HepG2 (cell line): ENCODE data around the gene DHRS12. TPM values are rescaled to one million over a fixed set of nuclear protein-coding genes. Genes with fewer than 3 reads are reported as not detected.

Source experiments
- ATRX ChIP-seq: sonication (generic); formaldehyde crosslinking; IDR thresholded peaks from 2 replicates; pipeline ENCODE4 v1.4.0; 2020; ENCODE audit warnings: missing genetic modification reagents, borderline replicate concordance
- CBFB ChIP-seq: sonication (generic); formaldehyde crosslinking; IDR thresholded peaks from 2 replicates; pipeline ENCODE4 v1.4.0; 2020; ENCODE audit warnings: missing genetic modification reagents
- CENPX ChIP-seq: sonication (generic); formaldehyde crosslinking; IDR thresholded peaks from 2 replicates; pipeline ENCODE4 v1.9.0; 2021; ENCODE audit warnings: mild to moderate bottlenecking, missing genetic modification reagents, moderate library complexity
- ERF ChIP-seq: IDR thresholded peaks from 2 replicates; pipeline ENCODE4 v1.6.1; 2018; ENCODE audit warnings: missing biosample characterization, missing genetic modification reagents
- GATAD1 ChIP-seq: IDR thresholded peaks from 2 replicates; pipeline ENCODE4 v1.6.1; 2016; ENCODE audit warnings: missing genetic modification reagents, missing compliant biosample characterization
- HIVEP1 ChIP-seq: sonication (generic); formaldehyde crosslinking; IDR thresholded peaks from 2 replicates; pipeline ENCODE4 v1.4.0; 2020; ENCODE audit warnings: mild to moderate bottlenecking, missing genetic modification reagents
- HMG20A ChIP-seq: IDR thresholded peaks from 2 replicates; pipeline ENCODE4 v1.6.1; 2016; ENCODE audit warnings: borderline replicate concordance
- HNF4A ChIP-seq: sonication (generic); formaldehyde crosslinking; IDR thresholded peaks from 2 replicates; pipeline ENCODE4 v1.4.0; 2020; ENCODE audit warnings: missing genetic modification reagents
- JUN ChIP-seq: sonication (generic); formaldehyde crosslinking; IDR thresholded peaks from 2 replicates; pipeline ENCODE4 v1.4.0; 2020; ENCODE audit warnings: mild to moderate bottlenecking, missing genetic modification reagents
- KDM1A ChIP-seq: IDR thresholded peaks from 2 replicates; pipeline ENCODE4 v1.6.1; 2016; ENCODE audit warnings: missing compliant biosample characterization
- KLF13 ChIP-seq: sonication (generic); formaldehyde crosslinking; IDR thresholded peaks from 2 replicates; pipeline ENCODE4 v1.4.0; 2020; ENCODE audit warnings: mild to moderate bottlenecking, missing genetic modification reagents
- MAZ ChIP-seq, 2 experiments: sonication (generic) in 1 of 2; formaldehyde crosslinking in 1 of 2; IDR thresholded peaks; 2 replicates each; pipeline versions ENCODE4 v1.5.0 to v1.6.1; 2012 to 2020; ENCODE audit warnings: low read depth in 2 of 2, mild to moderate bottlenecking in 2 of 2, borderline replicate concordance in 1 of 2, improper control_type of control experiment in 1 of 2, low read length in 1 of 2, missing genetic modification reagents in 1 of 2, moderate library complexity in 1 of 2
- MBD4 ChIP-seq: IDR thresholded peaks from 2 replicates; pipeline ENCODE4 v1.6.1; 2012; ENCODE audit warnings: low read length, inconsistent platforms, borderline replicate concordance
- MED8 ChIP-seq: sonication (generic); formaldehyde crosslinking; IDR thresholded peaks from 2 replicates; pipeline ENCODE4 v1.8.1; 2023; ENCODE audit warnings: mild to moderate bottlenecking, missing genetic modification reagents; ENCODE audit not compliant: insufficient replicate concordance
- POGZ ChIP-seq: sonication (generic); formaldehyde crosslinking; IDR thresholded peaks from 2 replicates; pipeline ENCODE4 v1.4.0; 2020; ENCODE audit warnings: mild to moderate bottlenecking, missing genetic modification reagents
- SALL1 ChIP-seq: sonication (generic); formaldehyde crosslinking; IDR thresholded peaks from 2 replicates; pipeline ENCODE4 v1.8.0; 2022; ENCODE audit warnings: mild to moderate bottlenecking, missing genetic modification reagents
- STAG1 ChIP-seq: sonication (generic); formaldehyde crosslinking; IDR thresholded peaks from 2 replicates; pipeline ENCODE4 v1.4.0; 2020; ENCODE audit warnings: missing genetic modification reagents
- TBL1XR1 ChIP-seq: fragments of 150-350 bp; IDR thresholded peaks from 2 replicates; pipeline ENCODE4 v1.6.1; 2014; ENCODE audit warnings: borderline replicate concordance, low read length; ENCODE audit not compliant: partially characterized antibody
- TEAD3 ChIP-seq: optimal IDR thresholded peaks from 2 replicates; pipeline ENCODE3; 2016; ENCODE audit warnings: borderline replicate concordance
- ZFY ChIP-seq: sonication (generic); formaldehyde crosslinking; IDR thresholded peaks from 2 replicates; pipeline ENCODE4 v1.4.0; 2020; ENCODE audit warnings: missing genetic modification reagents
- ZNF543 ChIP-seq: sonication (generic); formaldehyde crosslinking; IDR thresholded peaks from 2 replicates; pipeline ENCODE4 v1.4.0; 2020; ENCODE audit warnings: mild to moderate bottlenecking, missing genetic modification reagents
- ZNF550 ChIP-seq: sonication (generic); formaldehyde crosslinking; IDR thresholded peaks from 2 replicates; pipeline ENCODE4 v1.4.0; 2020; ENCODE audit warnings: mild to moderate bottlenecking, missing genetic modification reagents, borderline replicate concordance
- ZNF562 ChIP-seq: sonication (generic); formaldehyde crosslinking; IDR thresholded peaks from 2 replicates; pipeline ENCODE4 v1.8.0; 2022; ENCODE audit warnings: missing genetic modification reagents, borderline replicate concordance
- ZNF598 ChIP-seq: sonication (generic); formaldehyde crosslinking; IDR thresholded peaks from 2 replicates; pipeline ENCODE4 v1.5.1; 2020; ENCODE audit warnings: mild to moderate bottlenecking, missing genetic modification reagents, borderline replicate concordance
- polyA plus RNA-seq, 8 experiments: library from polyadenylated mRNA; depleted of rRNA in 3 of 8; stranded (reverse) in 7 of 8; unstranded in 1 of 8; fragments of >200 nt; fragmentation: Illumina TruSeq in 4 of 8; extraction: Trizol in 4 of 8; gene quantifications; 2 replicates each; pipeline versions ENCODE4 v1.2.1 to v1.2.3, GENCODE V29; 2011 to 2016; ENCODE audit warnings: low read depth in 4 of 8, missing spikeins in 1 of 8, mixed read lengths in 1 of 8; ENCODE audit not compliant: insufficient read depth in 1 of 8
- total RNA-seq, 5 experiments: library from RNA; depleted of rRNA; stranded (reverse); fragments of >200 nt; fragmentation: Illumina TruSeq; extraction: Trizol; gene quantifications; 2 replicates each; pipeline ENCODE4 v1.2.3, GENCODE V29; 2016; ENCODE audit warnings: low read depth in 1 of 5
- TF ChIP-seq, protein P1 (sequence below): sonication (generic); formaldehyde crosslinking; IDR thresholded peaks from 2 replicates; pipeline ENCODE4 v1.4.0; 2020; ENCODE audit warnings: missing genetic modification reagents
- TF ChIP-seq, protein P2 (sequence below): sonication (generic); formaldehyde crosslinking; IDR thresholded peaks from 2 replicates; pipeline ENCODE4 v1.4.0; 2020; ENCODE audit warnings: low read depth, mild to moderate bottlenecking, missing genetic modification reagents
- TF ChIP-seq, protein P3 (sequence below): sonication (generic); formaldehyde crosslinking; IDR thresholded peaks from 2 replicates; pipeline ENCODE4 v1.5.1; 2020; ENCODE audit warnings: mild to moderate bottlenecking, missing genetic modification reagents, borderline replicate concordance

DHRS12 gene
- total and polyA plus RNA-seq, 2 of the 13 experiments (the other 11 are each of a cell fraction or from before 2014, with no cell fraction given): 7.2 to 8.4 TPM

DNA sequence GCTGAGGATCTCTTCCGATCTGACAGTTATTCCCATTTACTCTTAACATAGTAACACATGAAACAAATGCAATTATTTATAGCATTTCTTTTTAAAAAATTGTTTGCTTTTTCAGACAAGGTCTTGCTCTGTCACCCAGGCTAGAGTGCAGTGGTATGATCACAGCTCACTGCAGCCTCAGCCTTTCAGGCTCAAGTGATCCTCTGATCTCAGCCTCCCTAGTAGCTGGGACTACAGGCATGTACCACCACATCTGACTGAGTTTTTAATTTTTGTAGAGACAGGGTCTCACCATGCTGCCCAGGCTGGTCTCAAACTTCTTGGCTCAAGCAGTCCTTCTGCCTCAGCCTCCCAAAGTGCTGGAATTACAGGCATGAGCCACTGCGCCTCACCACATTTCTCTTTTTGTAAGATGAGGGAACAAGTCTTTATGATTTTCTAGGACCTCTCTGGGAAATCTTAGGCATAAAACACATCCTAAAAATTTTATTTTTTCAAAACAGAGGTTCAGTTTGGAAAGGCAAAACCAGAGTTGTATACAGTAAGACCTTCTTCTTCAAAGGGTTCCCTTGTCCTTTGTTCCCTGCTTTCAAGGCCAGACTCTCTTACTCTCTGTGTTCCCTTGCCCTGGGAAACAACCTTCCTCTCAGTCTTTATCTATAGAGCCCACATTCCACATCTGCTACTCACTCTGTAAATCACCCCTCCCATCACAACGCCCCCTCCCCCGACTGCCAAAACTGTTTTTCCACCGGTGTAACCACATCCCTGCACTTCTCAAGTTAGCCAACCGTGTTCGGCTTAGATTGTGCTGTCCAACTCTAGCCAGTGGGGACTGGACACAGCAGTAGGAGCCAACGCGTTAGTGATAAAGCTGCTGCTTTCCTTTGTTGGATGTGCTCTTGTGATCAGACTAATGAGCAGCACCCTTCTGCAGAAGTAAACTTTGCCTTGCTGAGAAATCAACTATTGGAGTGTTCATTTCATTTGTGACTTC lies 56.2 kb downstream of the DHRS12 start (continued):
- no peak for TF ChIP-seq MED8
- TF ChIP-seq POGZ (CRISPR knock-in tag): peak; percentile 89
- TF ChIP-seq TBL1XR1: no peak
- peak; percentile 61; the same call in 1 of the 2 replicates for TF ChIP-seq HMG20A
- TF ChIP-seq TEAD3 (CRISPR knock-in tag): peak; percentile 92
- TF ChIP-seq, protein P1, sequence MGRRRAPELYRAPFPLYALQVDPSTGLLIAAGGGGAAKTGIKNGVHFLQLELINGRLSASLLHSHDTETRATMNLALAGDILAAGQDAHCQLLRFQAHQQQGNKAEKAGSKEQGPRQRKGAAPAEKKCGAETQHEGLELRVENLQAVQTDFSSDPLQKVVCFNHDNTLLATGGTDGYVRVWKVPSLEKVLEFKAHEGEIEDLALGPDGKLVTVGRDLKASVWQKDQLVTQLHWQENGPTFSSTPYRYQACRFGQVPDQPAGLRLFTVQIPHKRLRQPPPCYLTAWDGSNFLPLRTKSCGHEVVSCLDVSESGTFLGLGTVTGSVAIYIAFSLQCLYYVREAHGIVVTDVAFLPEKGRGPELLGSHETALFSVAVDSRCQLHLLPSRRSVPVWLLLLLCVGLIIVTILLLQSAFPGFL: no peak
- peak; percentile 92; the same call in 1 of the 2 replicates for TF ChIP-seq KDM1A (CRISPR knock-in tag)
- peak; percentile 99 for TF ChIP-seq ZNF562 (CRISPR knock-in tag)
- 0 out of 2 replicates have a peak, but pooled peaks have one; percentile 19 for TF ChIP-seq HNF4A
- no peak for TF ChIP-seq ZNF543
- no peak for TF ChIP-seq KLF13
- TF ChIP-seq ERF (CRISPR knock-in tag): no peak; the same call in 1 of the 2 replicates
- TF ChIP-seq STAG1 (CRISPR knock-in tag): peak; percentile 15; the same call in 1 of the 2 replicates
- no peak for TF ChIP-seq CBFB (CRISPR knock-in tag)
- no peak for TF ChIP-seq HIVEP1 (CRISPR knock-in tag)
- TF ChIP-seq, protein P2, sequence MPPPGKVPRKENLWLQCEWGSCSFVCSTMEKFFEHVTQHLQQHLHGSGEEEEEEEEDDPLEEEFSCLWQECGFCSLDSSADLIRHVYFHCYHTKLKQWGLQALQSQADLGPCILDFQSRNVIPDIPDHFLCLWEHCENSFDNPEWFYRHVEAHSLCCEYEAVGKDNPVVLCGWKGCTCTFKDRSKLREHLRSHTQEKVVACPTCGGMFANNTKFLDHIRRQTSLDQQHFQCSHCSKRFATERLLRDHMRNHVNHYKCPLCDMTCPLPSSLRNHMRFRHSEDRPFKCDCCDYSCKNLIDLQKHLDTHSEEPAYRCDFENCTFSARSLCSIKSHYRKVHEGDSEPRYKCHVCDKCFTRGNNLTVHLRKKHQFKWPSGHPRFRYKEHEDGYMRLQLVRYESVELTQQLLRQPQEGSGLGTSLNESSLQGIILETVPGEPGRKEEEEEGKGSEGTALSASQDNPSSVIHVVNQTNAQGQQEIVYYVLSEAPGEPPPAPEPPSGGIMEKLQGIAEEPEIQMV (CRISPR knock-in tag): no peak
- TF ChIP-seq, protein P3, sequence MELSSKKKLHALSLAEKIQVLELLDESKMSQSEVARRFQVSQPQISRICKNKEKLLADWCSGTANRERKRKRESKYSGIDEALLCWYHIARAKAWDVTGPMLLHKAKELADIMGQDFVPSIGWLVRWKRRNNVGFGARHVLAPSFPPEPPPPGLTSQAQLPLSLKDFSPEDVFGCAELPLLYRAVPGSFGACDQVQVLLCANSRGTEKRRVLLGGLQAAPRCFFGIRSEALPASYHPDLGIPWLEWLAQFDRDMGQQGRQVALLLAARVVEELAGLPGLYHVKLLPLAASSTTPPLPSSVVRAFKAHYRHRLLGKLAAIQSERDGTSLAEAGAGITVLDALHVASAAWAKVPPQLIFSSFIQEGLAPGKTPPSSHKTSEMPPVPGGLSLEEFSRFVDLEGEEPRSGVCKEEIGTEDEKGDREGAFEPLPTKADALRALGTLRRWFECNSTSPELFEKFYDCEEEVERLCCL (CRISPR knock-in tag): no peak
- no peak for TF ChIP-seq MBD4
- TF ChIP-seq ZNF598 (CRISPR knock-in tag): no peak
- 0 out of 2 replicates have a peak, but pooled peaks have one; percentile 29 for TF ChIP-seq MAZ (IDR thresholded peaks at IDR 0.05; ENCODE audit: borderline replicate concordance, low read depth, low read length)
- no peak for TF ChIP-seq MAZ (CRISPR knock-in tag; IDR thresholded peaks at IDR 0.05; ENCODE audit: low read depth)
- TF ChIP-seq GATAD1: no peak
- no peak for TF ChIP-seq ZFY (CRISPR knock-in tag)
- TF ChIP-seq ZNF550 (CRISPR knock-in tag): no peak
- peak; percentile 69; the same call in 1 of the 2 replicates for TF ChIP-seq JUN
- no peak for TF ChIP-seq CENPX (CRISPR knock-in tag)
- peak; percentile 76 for TF ChIP-seq SALL1 (CRISPR knock-in tag)
- TF ChIP-seq ATRX (CRISPR knock-in tag): no peak
